KBM-7 (cell line): ENCODE data around the gene TMEM121.
A peak's percentile ranks its signal among the peaks of the same experiment; 100 is the strongest.

Source experiments
- DNase-seq: peaks from one replicate; pipeline ENCODE4 v3.0.0-alpha.2; 2015
- in situ Hi-C: fragments of 300-500 bp; cut with MboI; formaldehyde crosslinking; loops from 2 replicates; pipeline ENCODE4 v1.14.3; 2020; ENCODE audit warnings: low sequenced_read_pairs, low pct_unique_long_range_greater_than_20kb, mixed read lengths

TMEM121 gene

DNA sequence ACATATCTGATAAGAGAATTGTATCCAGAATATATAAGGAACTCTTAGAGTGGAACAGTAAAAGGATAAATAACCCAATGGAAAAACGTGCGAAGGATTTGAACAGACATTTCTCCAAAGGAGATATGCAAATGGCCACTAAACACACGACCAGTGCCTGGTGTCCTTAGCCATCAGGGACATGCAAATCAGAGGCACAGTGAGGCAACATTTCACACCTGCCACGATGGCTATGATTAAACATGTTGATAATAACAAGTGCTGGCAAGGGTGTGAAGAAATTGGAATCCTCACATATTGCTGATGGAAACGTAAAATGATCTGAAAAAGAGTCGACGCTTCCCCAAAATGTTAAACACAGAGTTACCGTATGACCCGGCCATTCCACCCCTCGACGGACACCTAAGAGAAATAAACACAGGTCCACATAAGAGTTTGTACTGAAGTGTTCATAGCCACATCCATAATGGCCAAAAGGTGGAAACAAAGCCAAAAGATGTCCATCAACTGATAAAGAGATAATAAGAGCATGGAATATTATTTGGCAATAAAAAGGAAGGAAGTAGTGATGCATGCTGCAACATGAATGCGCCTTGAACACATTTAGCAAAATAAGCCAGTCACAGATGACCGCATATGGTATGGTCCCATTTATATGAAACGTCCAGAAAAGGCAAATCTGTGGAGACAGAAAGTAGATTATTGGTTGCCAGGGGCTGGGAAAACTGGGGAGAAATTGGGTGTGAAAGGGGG is 6.3 kb upstream of the TMEM121 start:
- no peak for DNase-seq
- in situ Hi-C loops: no loop called here

DNA sequence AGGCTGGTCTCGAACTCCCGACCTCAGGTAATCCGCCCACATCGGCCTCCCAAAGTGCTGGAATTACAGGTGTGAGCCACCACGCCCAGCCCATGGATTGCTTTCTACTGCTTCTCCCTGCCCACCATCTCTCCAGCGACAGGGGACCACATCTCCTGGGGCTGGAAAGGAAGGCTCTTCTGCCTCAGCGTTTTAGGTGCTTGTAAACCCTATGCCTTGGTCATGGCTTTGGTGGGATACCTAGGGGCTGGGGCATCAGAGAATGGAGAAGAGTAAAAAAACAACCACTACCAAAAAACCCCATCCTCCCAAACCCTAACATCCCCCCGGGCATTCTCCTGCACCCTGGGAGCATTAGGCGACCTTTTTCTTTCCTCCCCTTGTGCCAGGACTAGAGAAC is 1.1 kb upstream of the TMEM121 start:
- in situ Hi-C loops: no loop called here
- no peak for DNase-seq

DNA sequence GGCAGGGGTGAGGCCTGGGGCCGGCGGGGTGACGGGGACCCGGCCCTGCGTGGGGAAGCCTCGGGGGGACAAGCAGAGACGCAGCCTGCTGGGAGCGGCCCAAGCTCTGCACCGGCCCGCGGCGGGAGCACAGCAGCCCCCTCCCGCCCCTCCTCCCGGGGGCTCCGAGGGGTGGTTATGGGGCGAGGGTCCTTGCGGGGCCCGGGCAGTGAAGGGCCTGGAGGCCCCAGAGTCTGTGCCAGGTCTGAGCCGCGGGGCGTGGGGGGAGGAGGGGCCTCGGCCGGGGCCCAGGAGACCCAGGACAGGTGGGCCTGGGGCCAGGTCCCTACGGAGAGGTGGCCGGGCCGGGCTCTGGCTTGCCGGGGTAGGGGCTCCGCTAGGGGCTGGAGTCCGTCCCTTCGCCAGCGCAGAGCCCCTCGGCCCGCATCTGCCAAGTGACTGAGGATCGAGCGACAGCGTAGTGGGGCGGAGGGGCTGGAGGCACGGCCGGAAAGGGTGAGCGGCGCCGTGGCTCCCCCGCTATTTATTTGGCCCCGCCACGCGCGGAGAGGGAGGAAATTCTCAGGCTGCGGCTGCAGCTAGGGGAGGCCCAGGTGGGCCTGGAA is 495 bp downstream of the TMEM121 start:
- no peak for DNase-seq
- in situ Hi-C loops: no loop called here

DNA sequence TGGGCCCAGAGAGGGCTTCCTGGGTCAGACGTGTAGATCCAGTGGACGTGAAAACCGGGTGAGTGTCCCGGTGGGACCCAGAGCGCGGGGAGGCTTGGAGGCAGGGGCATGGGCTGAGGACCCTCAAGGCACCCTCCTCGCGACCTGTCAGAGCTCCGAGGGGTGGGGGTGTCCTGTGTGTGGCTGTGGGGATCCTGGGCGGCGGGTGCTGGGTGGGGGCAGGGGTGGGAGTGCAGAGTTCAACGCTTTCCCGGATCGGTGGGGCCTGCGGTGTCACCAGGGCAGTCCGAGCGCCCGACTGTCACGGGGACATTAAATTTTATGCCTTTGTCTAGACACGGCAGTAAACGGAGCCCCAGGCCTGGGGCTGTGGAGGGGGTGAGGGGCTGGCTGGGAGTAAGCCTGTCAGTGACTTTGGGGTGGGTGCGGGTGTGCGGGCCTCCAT is 1.0 kb downstream of the TMEM121 start:
- in situ Hi-C loops: no loop called here
- DNase-seq: no peak

DNA sequence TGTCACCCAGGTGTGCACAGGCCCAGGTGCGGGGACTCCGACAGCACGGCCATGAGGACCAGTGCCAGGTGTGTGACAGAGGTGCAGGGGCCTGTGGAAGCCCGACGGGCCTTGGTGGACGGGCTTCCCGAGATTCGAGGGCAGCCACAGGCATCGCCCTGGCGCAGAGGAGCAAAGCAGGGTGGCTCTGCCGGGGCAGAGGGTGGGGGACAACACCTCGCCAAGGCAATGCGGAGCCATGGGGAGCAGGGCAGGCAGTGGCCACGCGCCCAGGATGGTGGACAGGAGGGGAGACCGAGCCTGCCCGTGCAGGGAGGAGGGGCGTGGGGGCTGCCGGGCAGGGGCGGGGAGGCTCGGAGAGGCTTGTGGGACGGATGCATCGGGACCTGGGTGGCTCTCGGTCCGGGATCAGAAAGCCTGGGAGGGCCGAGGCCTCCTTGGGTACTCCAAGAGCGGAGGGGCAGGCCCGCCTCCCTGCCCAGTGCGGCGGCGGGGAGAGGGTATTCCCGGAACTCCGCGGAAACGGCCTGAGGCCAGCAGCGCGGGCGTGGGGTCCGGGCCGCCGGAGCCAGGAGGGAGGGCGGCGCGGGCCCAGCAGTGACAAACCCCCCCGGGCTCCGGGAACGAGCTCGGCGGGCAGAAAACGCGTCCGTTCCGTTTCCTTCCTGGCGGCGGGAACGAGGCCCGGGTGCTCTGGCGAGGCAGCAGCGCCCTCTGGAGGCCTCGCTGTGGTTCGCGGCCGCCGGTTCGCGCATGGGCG is 1.6 kb downstream of the TMEM121 start:
- in situ Hi-C loops: no loop called here

DNA sequence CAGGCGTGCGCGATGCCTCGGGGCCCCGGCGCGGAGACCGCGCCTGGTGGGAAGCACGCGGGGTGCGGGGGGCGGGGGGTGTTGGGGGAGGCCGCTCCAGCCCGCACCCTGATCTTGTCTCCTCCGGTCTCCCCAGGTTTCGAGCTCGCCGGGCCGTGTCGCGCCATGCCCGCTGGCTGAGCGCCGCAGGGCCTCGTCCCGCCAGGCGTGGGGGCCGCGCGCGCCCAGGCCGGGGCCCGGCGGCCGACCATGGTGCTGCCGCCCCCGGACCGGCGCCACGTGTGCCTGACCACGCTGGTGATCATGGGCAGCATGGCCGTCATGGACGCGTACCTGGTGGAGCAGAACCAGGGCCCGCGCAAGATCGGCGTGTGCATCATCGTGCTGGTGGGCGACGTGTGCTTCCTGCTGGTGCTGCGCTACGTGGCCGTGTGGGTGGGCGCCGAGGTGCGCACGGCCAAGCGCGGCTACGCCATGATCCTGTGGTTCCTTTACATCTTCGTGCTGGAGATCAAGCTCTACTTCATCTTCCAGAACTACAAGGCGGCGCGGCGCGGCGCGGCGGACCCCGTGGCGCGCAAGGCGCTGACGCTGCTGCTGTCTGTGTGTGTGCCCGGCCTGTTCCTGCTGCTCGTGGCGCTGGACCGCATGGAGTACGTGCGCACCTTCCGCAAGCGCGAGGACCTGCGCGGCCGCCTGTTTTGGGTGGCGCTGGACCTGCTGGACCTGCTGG is 2.4 kb downstream of the TMEM121 start:
- DNase-seq: no peak
- in situ Hi-C loops: no loop called here

More for the DNA sequence above, 1.6 kb downstream of the TMEM121 start:
- DNase-seq: peak; percentile 80

DNA sequence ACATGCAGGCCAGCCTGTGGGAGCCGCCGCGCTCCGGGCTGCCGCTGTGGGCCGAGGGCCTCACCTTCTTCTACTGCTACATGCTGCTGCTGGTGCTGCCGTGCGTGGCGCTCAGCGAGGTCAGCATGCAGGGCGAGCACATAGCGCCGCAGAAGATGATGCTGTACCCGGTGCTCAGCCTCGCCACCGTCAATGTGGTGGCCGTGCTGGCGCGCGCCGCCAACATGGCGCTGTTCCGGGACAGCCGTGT is 2.9 kb downstream of the TMEM121 start:
- in situ Hi-C loops: no loop called here

DNA sequence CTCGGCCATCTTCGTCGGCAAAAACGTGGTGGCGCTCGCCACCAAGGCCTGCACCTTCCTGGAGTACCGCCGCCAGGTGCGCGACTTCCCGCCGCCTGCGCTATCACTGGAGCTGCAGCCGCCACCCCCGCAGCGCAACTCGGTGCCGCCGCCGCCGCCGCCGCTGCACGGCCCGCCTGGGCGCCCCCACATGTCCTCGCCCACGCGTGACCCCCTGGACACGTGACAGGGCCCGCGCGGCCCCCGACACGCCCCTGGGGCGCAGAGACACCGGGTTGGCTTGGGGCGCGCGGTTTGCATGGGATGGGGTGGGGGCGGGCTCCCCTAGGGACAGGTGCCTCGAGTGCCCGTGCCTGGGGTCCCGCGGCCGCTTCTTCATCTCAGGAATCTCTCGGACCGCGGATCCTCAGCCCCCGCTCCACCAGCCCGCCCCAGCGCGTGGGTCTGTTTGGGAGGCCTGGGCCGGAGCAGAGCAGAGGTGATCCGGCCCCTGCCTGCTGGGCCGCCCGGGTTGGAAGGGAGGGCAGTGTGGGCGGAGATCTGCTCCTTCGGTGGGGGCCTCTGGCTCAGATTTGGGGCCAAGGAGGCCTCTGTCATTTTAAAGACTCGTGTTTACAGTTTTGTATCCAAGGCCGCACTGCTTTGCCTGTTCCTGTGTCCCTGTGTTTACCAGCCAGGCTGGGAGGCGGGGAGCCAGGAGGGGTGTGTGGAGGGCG is 3.3 kb downstream of the TMEM121 start:
- no peak for DNase-seq
- in situ Hi-C loops: no loop called here

More for the DNA sequence above, 2.9 kb downstream of the TMEM121 start:
- no peak for DNase-seq

DNA sequence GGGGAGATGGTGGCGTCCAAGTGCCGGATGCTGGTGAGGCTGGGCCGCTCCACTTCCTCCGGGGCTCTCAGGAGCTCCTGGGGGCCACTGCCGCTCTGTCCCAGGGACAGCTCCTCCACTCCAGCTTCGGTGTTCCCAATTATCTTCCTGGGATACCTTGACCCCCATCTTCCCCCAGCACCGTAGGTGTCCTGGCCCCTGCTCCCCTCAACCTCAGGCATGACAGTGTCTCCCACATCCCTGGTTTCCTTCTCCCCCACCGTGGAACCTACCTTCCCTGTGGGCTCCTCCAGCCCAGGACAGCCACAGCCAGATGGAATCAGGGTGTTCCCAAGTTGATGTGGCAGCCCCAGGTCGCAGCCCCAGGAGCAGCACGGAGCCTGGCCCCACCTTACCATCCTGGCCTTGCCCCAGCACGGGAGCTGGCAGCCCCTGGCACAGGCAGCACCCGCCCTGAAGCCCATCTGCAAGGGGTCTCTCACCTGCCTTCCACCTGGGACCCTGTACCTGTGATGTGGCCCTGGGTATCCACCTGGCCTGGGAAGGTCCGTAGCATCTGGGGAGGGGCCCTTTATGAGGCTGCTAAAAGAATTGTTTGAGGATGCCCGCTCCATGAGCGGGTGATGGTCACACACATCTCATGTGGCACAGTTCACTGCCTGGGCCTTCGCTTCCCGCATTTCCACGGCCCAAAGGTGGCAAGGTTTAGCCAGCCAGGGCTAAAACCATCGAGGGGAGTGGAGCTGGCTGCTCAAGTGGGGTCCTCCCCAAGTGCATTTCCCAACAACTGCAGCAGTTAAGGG is 4.1 kb downstream of the TMEM121 start:
- no peak for DNase-seq
- in situ Hi-C loops: no loop called here

DNA sequence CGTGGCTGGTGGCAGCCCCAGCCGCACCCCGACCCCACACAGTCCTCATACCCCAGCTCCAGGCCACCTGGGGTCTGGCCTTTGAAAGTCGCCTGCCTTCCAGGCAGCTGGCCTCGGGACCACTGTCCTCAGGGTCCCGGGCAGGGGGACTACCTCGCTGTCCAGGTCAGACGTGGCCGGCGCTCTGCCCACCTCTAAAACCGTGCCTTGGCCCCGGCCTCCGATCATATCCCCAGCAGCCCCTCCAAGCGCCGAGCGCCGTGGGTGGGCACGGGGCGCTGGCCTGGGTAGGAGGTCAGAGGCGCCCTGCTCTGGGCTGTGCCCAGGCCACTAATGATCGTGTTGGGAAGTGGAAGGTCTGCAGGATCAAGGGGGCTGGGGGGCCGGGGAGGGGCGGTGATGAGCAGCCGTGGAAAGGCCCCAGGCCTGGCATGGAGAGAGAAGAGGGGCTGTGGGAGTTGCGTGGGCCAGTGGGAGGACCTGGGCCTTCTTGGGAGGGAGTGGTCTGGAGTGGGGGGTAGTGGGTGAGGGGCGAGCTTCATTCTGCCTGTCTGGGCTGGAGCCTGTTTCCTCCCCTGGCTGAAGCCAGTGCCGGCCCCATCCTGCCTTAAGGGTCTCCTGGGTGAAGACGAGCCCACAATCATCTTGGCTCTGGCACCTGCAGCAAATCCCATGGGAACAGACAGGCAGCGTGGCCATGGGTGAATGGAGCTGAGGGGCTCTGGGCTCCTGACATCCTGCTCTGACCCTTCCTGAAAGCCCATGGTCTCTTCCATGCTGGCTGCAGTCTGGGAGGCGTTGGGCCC is 4.9 kb downstream of the TMEM121 start:
- in situ Hi-C loops: no loop called here
- DNase-seq: no peak

DNA sequence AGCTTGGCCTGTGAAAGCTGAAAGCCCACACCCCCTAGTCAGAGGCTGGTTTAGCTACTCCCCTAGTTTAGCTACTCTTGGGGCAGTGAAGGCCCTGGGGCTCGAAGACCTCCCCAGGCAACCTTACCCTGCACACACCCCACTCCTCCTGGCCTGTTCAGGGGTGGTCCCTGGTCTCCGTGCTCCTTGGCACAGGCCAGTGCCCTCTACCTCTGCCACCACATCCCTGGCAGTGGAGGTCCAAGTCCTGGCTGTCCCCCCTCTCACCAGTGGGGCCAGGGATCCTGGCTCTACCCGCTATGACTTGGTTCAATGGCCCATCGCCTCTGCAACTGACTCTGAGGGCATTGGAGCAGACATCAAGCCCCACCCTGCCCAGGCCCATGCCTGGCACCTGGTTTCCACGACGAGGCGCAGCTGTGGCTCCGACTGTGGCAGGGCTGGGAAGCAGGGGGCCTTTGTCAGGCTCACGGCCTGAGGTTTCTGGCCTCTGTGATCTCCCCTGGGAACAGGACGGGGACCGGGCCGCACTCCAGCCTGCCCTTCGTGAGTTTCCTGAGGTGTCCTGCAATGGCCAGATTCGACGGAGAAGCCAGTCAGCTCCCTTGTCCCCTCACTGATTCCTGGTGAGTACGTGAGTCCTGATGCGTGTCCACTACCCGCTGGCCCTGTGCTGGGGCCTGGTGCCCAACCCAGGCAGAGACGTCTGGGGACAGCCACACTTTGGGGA is 5.7 kb downstream of the TMEM121 start:
- in situ Hi-C loops: no loop called here
- no peak for DNase-seq

DNA sequence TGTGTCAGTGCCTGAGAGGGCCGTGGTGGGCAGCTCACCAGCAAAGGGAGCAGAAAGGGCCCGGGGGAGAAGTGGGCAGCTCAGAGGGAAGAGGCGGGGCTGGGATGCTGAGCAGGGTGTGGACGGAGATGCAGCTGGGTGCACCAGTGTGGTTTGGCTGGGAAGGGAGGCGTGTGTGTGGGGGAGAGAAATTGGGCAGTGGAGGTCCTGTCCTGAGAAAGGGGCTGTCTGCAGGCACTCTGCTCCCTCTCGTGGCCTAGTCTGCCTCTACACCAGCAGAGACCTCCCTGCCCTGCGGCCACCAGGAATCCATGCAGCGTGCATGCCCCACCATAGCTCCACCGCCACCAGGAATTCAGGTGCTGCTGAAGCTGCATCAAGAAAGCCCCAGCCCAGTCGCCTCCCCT is 6.4 kb downstream of the TMEM121 start:
- peak; percentile 72 for DNase-seq
- in situ Hi-C loops: no loop called here

DNA sequence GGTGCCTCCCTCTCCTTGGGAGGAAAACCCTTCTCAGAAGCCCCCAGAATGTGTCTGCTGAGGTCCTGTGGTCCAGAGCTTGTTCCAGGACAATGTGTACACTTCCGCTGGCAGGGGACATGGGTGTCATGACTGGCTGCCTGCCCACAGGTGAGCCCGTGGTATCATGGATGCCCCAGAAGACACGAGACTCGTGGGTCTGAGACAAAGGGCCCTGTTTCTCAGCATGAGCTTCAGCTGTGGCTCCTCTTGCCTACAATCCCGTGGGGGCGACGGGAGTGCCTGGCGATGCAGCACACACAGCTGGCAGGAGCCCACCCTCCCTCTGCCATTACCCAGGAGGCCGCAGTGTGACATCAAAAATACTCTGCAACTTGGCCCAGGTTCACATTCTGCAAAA is 7.0 kb downstream of the TMEM121 start:
- in situ Hi-C loops: no loop called here
- DNase-seq: no peak

DNA sequence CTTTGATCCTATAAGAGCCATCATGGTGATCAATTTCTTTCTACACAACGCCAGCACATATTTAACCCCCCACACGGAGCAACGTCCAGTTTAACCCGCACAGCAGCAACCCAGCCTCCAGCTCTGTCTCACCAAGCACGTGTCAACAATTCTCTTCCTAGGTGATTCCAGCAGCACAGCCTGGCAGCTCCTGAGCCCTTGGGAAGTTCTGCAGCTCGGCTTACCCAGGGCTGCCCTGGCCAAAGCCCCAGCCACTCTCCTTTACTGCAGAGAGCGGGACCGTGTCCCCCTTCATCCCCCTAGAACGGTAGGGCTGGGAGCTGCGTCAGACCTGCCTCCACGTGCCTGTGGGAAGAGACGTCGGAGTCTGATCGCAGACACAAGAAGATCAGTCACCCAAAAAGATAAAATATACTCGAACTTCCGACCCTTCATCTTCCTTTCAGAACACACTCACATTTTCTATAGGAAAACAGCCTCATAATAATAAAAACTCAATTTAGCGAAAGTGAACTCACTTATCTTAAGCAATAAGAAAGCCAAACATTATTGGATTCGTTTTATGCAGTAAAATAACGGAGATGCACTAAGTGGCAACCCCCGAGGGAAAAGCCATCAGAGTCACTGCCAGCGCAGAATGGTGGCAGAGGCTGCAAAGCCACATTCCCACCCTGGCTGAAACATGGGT is 7.6 kb downstream of the TMEM121 start:
- no peak for DNase-seq
- in situ Hi-C loops: no loop called here

DNA sequence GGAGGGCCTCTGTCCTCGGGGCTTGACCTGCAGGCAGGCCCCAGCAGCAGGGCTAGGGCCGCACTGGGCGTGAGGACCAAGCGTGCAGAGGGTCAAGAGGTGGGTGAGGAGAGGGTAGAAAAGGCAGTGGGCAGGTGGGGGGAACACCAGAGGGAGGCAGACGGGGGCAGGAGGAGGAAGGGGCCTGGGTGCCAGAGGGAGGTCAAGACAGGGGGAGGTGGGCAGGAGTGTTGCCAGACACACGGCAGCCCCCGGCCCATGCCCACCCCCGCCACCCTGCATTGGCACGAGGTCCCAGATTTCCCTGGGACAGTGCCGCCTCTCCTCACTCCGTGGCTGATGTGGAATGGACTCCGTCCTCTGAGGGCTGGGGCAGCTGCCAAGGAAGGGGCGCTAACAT is 8.2 kb downstream of the TMEM121 start:
- DNase-seq: no peak
- in situ Hi-C loops: no loop called here

DNA sequence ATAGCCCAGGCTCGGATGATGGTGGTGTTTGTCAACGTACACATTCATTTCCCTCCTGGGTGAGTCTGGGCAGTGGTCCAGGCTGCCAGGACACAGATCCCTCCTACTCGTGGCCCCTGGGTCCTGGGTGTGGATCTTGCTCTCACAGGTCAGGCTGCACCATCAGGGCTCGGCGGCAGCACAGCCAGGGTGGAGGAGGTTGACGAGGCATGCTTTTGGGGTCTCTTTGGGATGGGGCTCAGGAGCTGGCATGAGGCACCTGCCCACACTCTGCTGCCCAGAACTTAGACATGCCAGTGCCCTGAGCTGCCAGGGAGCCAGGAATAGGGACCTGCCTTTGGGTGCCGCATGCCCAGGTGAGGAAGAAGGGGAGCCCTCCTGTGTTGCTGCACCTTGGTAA is 9.7 kb downstream of the TMEM121 start:
- in situ Hi-C loops: no loop called here
- no peak for DNase-seq
